Activated CD4-positive, alpha-beta T cell treated with anti-CD3 and anti-CD28 coated beads, Interleukin-2, amount 10 ng/mL, durations not matched to agents 24 days and 14 days (primary cell): ENCODE results near the gene MRPS6. TPM values are rescaled to one million over a fixed set of nuclear protein-coding genes. Genes with fewer than 3 reads are reported as not detected.
A peak's percentile ranks its signal among the peaks of the same experiment; 100 is the strongest.

Source experiments
- DNase-seq: peaks from one replicate; pipeline ENCODE4 v3.0.0; 2022
- H3K27ac Mint-ChIP-seq: one replicate; pipeline ENCODE4 v1.8.0; 2022; ENCODE audit warnings: mild to moderate bottlenecking, mixed read lengths
- H3K27me3 Mint-ChIP-seq: one replicate; pipeline ENCODE4 v1.8.0; 2022; ENCODE audit warnings: mixed read lengths
- H3K36me3 Mint-ChIP-seq: one replicate; pipeline ENCODE4 v1.8.0; 2022; ENCODE audit warnings: low read depth, mild to moderate bottlenecking, mixed read lengths
- H3K4me1 Mint-ChIP-seq: one replicate; pipeline ENCODE4 v1.8.0; 2021; ENCODE audit warnings: mixed read lengths
- H3K4me3 Mint-ChIP-seq: one replicate; pipeline ENCODE4 v1.8.0; 2022; ENCODE audit warnings: mild to moderate bottlenecking, moderate library complexity, mixed read lengths
- H3K9me3 Mint-ChIP-seq: one replicate; pipeline ENCODE4 v1.8.0; 2021; ENCODE audit warnings: mixed read lengths
- intact Hi-C: fragments of 100-400 bp; cut with micrococcal nuclease; formaldehyde crosslinking; loops from one replicate; pipeline ENCODE4 v1.15.1; 2023
- total RNA-seq: library from RNA; stranded (reverse); gene quantifications from 2 replicates; pipeline ENCODE4 v1.2.3, GENCODE V29; 2022

The MRPS6 gene
- total RNA-seq, 1 donor from 2014 or later: 154 TPM

DNA sequence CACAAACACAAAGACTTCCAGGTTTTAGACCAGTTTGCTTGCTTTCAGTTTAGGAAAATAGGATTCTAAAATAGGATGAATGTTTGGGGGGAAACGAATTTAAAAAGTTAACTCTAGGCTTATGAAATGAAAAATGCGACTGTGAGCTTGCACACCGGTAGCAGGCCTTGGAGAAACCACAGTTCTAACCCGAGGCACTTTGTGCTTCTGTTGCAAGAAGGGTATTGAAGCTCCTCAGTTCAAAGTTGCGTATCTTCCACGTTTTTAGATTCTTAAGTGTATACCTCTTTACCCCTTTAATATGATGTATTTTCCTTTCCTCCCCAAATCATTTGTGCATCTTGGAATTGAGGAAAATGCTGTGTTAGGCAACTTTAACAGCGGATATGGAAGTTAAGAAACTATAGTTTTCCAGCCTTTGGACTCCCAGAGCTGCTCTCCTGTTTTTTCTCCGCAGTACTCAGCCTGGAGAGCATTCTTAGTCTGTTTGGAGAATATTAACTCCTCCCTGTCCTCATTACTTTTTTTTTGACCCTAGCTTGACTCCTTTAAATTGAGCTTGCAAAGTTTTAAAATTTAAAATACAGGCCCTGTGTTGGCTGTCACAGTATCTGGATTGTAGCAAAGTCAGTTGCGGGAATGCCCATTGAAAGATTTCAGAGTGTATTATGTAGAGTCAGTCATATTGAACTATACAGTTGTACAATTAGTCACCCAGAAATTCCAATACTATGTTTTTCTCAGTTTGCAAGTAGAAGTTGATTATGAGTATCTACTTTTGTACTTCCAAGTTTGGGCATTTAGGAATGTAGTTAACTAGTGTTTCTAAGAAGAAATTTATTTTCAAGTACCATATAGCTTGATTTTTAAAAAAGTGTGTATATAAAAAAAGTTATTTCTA is 2.6 kb downstream of the MRPS6 start:
- peaks cover 66% of the 10 kb centered on the region for H3K4me1 Mint-ChIP-seq
- DNase-seq: peak; percentile 70
- peaks cover 65% of the 10 kb centered on the region for H3K36me3 Mint-ChIP-seq
- no peaks in the 10 kb centered on the region for H3K9me3 Mint-ChIP-seq
- H3K27me3 Mint-ChIP-seq: no peaks in the 10 kb centered on the region
- H3K4me3 Mint-ChIP-seq: peak overlapping the region; percentile 96
- intact Hi-C loops: loop anchor here (1.0 to 5.0 kb wide), 6 partner anchors 44 to 273 kb away; no protein-coding TSS in a partner anchor
- peak overlapping the region; percentile 90 for H3K27ac Mint-ChIP-seq

DNA sequence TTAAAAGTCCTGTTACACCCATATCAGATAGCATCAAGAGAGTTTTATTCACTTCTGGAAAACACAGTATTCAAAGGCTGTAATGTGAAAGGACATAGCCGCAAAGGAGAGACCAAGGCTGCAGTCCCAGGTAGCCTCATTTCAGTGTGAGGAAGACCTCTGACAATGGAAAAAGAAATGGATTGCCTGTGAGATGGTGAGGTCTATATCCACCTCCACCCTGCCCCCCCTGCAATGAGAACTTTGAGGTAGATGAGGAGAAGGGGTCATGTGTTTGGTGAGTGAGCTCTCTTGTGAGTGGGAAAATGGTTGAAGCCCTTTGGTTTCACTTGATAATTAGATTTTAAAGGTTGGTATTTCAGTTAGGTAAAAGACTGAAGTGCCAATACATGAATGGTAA is 3.5 kb downstream of the MRPS6 start:
- Mint-ChIP-seq H3K27me3 (no peaks in the 10 kb centered on the region), H3K4me3 (peak overlapping the region; percentile 96), H3K4me1 (peaks cover 71% of the 10 kb centered on the region), H3K36me3 (peaks cover 72% of the 10 kb centered on the region), H3K9me3 (no peaks in the 10 kb centered on the region), H3K27ac (peak overlapping the region; percentile 90)
- DNase-seq: peak; percentile 58
- intact Hi-C loops: loop anchor here (1.0 to 5.0 kb wide), 4 partner anchors 45 to 122 kb away; no protein-coding TSS in a partner anchor

DNA sequence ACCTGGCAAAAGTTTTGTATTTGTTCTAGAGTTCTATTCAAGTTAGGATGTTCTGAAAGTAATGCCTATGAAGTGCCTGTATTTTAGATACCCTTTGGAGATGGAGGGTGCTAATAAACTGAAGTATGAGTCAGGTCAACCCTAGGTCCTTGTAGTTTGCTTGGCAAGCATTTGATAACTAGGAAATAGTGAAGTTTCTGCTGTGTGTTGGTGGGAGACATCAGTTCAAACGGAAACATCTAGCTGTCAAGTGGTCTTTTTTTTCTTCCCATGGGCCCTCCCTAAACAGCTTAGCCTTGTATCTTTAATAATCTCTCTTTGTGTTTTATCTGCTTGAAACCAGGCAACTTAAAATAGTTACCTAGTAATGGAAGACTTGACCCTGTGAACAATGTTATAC is 4.5 kb downstream of the MRPS6 start:
- Mint-ChIP-seq H3K4me1 (peaks cover 79% of the 10 kb centered on the region), H3K27ac (peak overlapping the region; percentile 71), H3K27me3 (no peaks in the 10 kb centered on the region), H3K36me3 (peaks cover 80% of the 10 kb centered on the region), H3K9me3 (no peaks in the 10 kb centered on the region), H3K4me3 (peak overlapping the region; percentile 69)
- DNase-seq: peak; percentile 55
- intact Hi-C loops: loop anchor here (2.0 to 5.0 kb wide), 5 partner anchors 46 to 153 kb away; no protein-coding TSS in a partner anchor

DNA sequence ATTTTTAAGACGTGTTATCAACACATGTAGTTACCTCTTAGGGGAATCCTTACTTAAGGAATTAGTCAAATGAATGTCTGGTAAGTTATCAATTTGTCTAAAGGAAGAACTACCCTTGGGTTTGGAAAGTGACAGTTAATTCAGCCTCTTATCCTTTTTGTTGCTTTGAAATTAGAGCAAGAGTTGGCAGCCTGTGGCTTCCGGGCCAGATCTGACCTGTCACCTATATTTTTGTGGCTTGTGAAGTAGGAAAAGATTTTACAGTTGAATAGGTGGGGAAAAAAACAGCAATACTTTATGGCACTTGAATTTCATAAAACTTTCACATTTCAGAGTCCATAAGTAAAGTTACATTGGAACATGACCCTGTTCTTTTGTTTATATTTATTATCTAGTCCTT is 5.5 kb downstream of the MRPS6 start:
- peaks cover 90% of the 10 kb centered on the region for H3K36me3 Mint-ChIP-seq
- H3K9me3 Mint-ChIP-seq: no peaks in the 10 kb centered on the region
- peak overlapping the region; percentile 69 for H3K4me3 Mint-ChIP-seq
- peak overlapping the region; percentile 71 for H3K27ac Mint-ChIP-seq
- intact Hi-C loops: loop anchor here (2.0 to 5.0 kb wide), 3 partner anchors 47 to 154 kb away; no protein-coding TSS in a partner anchor
- peaks cover 89% of the 10 kb centered on the region for H3K4me1 Mint-ChIP-seq
- peak; percentile 74 for DNase-seq
- H3K27me3 Mint-ChIP-seq: no peaks in the 10 kb centered on the region

DNA sequence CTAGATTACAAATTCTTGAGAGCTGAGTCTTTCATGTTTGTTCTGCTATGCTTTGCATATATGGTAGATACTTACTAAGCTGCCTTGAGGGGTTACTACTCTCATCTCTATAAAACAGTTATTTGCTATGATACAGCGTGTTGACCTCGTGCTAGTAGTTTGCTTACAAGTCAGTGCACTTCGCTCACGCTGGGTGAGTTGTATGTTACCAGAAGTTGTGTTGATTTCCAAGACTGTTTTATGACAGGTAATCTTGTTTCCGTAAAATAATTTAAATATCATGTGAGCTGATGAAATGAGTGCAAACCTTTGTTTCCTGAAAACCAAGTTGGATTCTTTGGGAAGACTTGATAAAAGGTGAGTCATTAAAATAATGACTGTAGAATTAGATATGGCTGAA is 7.3 kb downstream of the MRPS6 start:
- H3K4me3 Mint-ChIP-seq: peak overlapping the region; percentile 68
- intact Hi-C loops: no loop called here
- H3K27ac Mint-ChIP-seq: no peak overlapping the region
- peaks cover 83% of the 10 kb centered on the region for H3K4me1 Mint-ChIP-seq
- no peaks in the 10 kb centered on the region for H3K27me3 Mint-ChIP-seq
- H3K9me3 Mint-ChIP-seq: no peaks in the 10 kb centered on the region
- DNase-seq: no peak
- H3K36me3 Mint-ChIP-seq: peaks cover 85% of the 10 kb centered on the region

DNA sequence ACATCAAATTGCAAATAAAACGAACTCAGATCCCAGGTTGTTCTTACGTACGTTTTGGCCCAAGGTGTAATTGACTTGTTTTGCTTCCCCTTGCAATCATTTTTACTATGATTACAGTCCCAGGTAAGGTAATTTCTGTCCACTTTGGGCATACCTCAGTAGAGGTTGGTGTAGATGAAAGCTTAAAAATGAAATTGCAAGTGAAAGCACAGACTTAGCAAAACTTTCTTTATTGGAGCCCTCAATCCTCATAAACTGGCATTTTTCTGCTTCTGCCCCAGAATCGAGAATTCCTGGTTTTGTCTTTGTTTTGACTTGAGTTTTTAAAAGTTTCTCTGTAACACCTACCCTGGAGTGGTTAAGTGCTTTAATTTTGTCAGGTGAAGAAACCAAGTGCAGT is 9.4 kb downstream of the MRPS6 start:
- H3K4me3 Mint-ChIP-seq: peak overlapping the region; percentile 51

DNA sequence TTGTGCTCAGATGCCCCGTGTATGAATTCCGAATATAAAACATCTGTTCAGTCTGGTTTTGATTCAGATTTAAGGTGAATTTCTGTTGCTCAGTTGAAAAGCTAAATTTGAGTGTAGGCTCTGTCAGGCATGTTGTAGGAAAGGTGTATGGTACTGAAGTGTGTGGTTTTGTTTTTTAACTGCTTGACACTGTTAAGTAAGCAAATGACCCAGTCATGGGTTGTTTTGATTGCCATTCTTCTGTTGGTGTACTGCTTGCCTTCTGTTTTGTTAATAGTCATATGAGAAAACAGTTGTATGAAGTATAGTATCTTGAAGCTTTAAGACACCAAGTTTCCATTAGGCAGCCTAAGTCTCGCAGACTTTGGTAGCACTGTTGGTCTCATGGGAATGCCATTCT is 10.0 kb downstream of the MRPS6 start:
- Mint-ChIP-seq H3K9me3 (no peaks in the 10 kb centered on the region), H3K4me1 (peaks cover 60% of the 10 kb centered on the region), H3K27me3 (no peaks in the 10 kb centered on the region), H3K27ac (peak overlapping the region; percentile 62), H3K4me3 (peak overlapping the region; percentile 51), H3K36me3 (peaks cover 62% of the 10 kb centered on the region)
- DNase-seq: peak; percentile 45
- intact Hi-C loops: no loop called here

More for the DNA sequence above, 9.4 kb downstream of the MRPS6 start:
- intact Hi-C loops: no loop called here
- Mint-ChIP-seq H3K27ac (peak overlapping the region; percentile 62), H3K27me3 (no peaks in the 10 kb centered on the region), H3K36me3 (peaks cover 68% of the 10 kb centered on the region), H3K9me3 (no peaks in the 10 kb centered on the region), H3K4me1 (peaks cover 66% of the 10 kb centered on the region)
- peak; percentile 51 for DNase-seq

DNA sequence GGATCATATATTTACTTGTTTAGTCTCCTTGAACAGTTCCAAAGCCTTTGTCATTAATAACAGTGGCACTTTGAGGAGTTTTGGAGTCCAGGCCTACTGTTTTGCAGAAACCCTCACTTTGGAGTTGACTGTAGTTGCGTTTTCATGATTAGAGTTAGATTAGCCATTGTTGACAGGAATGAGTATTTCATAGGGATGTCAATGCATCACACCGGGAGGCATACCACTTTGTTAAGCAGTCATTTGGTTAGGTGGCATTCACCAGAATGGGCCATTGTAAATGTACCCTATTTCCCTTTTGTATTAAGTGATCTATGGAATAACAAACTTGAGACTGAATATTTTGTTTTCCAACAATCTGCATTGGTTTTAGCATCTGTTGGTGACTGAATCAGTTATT is 11.8 kb downstream of the MRPS6 start:
- Mint-ChIP-seq H3K27me3 (no peaks in the 10 kb centered on the region), H3K9me3 (no peaks in the 10 kb centered on the region), H3K4me3 (peak overlapping the region; percentile 19), H3K36me3 (peaks cover 54% of the 10 kb centered on the region), H3K27ac (peak overlapping the region; percentile 10), H3K4me1 (peaks cover 51% of the 10 kb centered on the region)
- no peak for DNase-seq
- intact Hi-C loops: no loop called here

DNA sequence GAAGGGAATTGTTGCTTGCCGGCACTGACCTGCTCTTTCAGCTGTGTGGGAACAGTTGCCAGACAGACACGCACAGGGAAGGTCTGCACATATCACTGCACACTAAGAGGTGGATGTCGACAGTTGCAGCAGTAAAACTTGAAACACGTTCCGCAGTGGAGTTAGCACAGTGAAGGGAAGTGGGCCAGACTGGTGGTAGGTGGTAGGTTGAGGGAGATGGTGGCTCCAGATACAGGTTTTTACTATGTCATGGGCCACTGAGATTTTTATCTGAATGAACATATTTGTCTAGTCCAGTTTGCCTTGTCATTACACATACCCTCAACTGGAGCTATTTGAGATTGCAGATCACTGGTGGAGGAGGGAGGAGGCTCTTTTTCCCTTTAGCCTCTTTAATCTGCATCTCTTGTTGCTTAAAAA is 13.5 kb downstream of the MRPS6 start:
- no peak overlapping the region for H3K4me3 Mint-ChIP-seq
- H3K27ac Mint-ChIP-seq: no peak overlapping the region
- peaks cover 46% of the 10 kb centered on the region for H3K36me3 Mint-ChIP-seq
- H3K27me3 Mint-ChIP-seq: no peaks in the 10 kb centered on the region
- peaks cover 46% of the 10 kb centered on the region for H3K4me1 Mint-ChIP-seq
- intact Hi-C loops: no loop called here
- DNase-seq: no peak
- no peaks in the 10 kb centered on the region for H3K9me3 Mint-ChIP-seq

DNA sequence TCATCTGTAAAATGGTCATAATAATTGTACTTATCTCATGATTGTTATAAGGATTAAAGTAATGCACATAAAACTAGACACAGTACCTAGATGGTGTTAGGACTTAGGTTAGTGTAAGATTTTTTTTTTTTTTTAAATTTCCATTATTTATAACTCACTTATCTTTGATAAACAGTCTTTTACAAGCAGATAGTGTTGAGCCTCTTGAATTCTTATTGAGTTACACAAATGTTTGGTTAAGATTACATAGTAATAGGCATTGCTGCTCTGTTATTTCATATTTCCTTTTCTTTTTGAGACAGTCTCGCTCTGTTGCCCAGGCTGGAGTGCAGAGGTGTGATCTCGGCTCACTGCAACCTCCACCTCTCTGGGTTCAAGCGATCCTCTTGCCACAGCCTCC is 15.4 kb downstream of the MRPS6 start:
- H3K4me1 Mint-ChIP-seq: peaks cover 36% of the 10 kb centered on the region
- H3K4me3 Mint-ChIP-seq: peak overlapping the region; percentile 15
- peak overlapping the region; percentile 3 for H3K27ac Mint-ChIP-seq
- DNase-seq: no peak
- H3K9me3 Mint-ChIP-seq: no peaks in the 10 kb centered on the region
- H3K27me3 Mint-ChIP-seq: no peaks in the 10 kb centered on the region
- intact Hi-C loops: no loop called here
- peaks cover 41% of the 10 kb centered on the region for H3K36me3 Mint-ChIP-seq

DNA sequence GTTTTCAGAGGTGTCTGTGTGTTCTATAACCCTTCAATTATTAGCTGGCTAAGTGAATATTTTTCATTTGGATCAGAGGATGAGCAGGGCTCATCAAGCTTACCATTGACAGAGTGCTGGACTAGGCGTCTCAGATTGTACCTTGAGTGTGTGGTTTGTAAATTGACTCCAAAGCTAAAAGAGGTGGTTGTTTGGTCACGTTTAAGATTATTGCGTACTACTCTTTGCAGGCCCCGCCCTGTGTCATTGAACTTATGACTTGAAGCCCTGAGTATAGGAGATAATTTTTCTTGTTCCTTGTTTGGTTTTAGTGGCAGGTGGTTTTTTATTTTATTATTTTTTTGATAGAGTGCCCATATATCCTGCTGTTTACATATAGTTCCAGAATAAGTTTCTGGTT is 17.7 kb downstream of the MRPS6 start:
- intact Hi-C loops: no loop called here
- H3K27ac Mint-ChIP-seq: no peak overlapping the region
- no peak overlapping the region for H3K4me3 Mint-ChIP-seq
- DNase-seq: no peak
- H3K4me1 Mint-ChIP-seq: peaks cover 35% of the 10 kb centered on the region
- H3K9me3 Mint-ChIP-seq: no peaks in the 10 kb centered on the region
- peaks cover 51% of the 10 kb centered on the region for H3K36me3 Mint-ChIP-seq
- no peaks in the 10 kb centered on the region for H3K27me3 Mint-ChIP-seq

DNA sequence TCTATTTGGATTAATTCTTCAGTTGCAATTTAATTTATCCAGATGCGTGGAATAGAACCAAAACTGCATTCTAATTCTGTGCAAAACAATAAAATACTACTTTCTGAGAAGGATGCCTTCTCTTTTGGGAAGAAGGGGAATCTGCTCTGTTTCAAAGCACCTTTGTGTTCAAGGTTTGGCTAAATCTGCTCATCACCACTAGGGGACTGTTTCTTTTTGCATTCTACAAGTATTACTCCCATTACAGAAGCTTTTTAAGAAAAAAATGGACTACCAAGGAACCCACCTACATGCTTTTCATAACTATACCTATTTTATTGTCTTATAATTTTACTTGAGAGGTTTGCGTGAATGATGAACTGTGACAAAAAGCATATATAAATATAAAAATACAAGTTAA is 18.2 kb downstream of the MRPS6 start:
- peak overlapping the region; percentile 43 for H3K27ac Mint-ChIP-seq
- no peak for DNase-seq
- intact Hi-C loops: no loop called here
- no peaks in the 10 kb centered on the region for H3K27me3 Mint-ChIP-seq
- H3K36me3 Mint-ChIP-seq: peaks cover 56% of the 10 kb centered on the region
- peaks cover 37% of the 10 kb centered on the region for H3K4me1 Mint-ChIP-seq
- no peaks in the 10 kb centered on the region for H3K9me3 Mint-ChIP-seq
- H3K4me3 Mint-ChIP-seq: no peak overlapping the region

DNA sequence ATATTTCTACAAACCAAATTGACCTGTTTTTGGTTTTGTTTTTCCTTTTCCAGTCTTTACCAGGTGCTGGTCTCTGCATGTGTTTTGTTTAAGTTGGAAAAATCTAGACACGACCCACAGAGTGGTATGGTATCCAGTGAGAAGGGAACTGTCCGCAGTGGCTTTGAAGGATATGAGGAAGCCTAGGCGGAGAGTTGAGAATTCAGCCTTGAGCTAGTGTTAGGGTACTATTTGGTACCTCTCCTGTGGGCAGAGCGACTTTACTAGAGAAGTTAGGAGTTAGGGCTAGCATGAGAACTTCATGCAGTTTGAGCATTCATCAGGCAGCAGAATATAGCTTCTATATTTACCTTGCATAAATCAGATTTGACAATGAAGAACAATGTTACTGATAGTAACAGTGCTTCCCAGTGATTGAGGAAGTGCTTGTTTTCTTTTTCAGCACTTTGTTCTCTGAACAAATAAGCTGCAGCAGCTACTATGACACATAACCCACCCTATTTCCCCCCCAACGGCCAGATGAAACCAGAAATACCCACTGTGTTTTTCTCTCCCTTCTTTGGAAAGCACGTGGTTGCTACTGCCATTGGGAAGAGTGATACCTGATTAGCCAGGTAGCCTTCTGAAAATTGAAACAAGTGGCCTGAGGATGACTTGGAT is 19.0 kb downstream of the MRPS6 start:
- Mint-ChIP-seq H3K4me1 (peaks cover 45% of the 10 kb centered on the region), H3K27ac (peak overlapping the region; percentile 1), H3K36me3 (peaks cover 64% of the 10 kb centered on the region), H3K9me3 (no peaks in the 10 kb centered on the region), H3K27me3 (no peaks in the 10 kb centered on the region), H3K4me3 (no peak overlapping the region)
- DNase-seq: no peak
- intact Hi-C loops: no loop called here

DNA sequence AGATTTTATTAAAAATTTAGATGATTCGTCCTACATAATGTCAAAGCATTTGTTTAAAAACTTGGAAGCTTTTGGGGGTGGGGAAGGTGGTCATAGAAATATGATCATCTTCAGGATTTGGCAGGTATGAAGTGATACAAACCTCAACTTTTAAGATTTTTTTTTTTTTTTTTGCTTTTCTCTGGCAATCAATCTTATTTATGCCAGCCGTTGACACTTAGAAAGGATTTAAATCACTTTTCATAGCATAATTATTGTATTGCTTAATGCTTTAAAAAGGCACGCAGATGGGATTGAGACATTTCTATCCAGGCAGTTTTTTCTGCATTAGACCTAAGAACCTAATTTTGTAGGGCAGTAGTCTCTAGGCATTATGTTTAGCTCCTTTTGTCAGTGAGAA is 19.7 kb downstream of the MRPS6 start:
- peaks cover 71% of the 10 kb centered on the region for H3K36me3 Mint-ChIP-seq
- no peak for DNase-seq
- no peak overlapping the region for H3K27ac Mint-ChIP-seq
- no peaks in the 10 kb centered on the region for H3K9me3 Mint-ChIP-seq
- no peak overlapping the region for H3K4me3 Mint-ChIP-seq
- no peaks in the 10 kb centered on the region for H3K27me3 Mint-ChIP-seq
- intact Hi-C loops: no loop called here
- H3K4me1 Mint-ChIP-seq: peaks cover 45% of the 10 kb centered on the region
